ENCODE measurements around the gene ZNF683.

- TF ChIP-seq CTCF (conservative IDR thresholded peaks at IDR 0.05; ENCODE audit: low read depth in 2 of 2) (no peak), EZH2phosphoT487 (IDR thresholded peaks at IDR 0.05; ENCODE audit: unreplicated experiment) (no peak), ZNF114 (CRISPR knock-in tag; IDR thresholded peaks at IDR 0.05) (no peak), ZNF462 (CRISPR knock-in tag; IDR thresholded peaks at IDR 0.05) (no peak), EZH2 (IDR thresholded peaks at IDR 0.05; ENCODE audit: low read depth, unreplicated experiment) (no peak), POLR2AphosphoS5 (IDR thresholded peaks at IDR 0.05; ENCODE audit: low read depth) (no peak), ETS1 (IDR thresholded peaks at IDR 0.05) (no peak), STAT1 (IDR thresholded peaks at IDR 0.05; ENCODE audit: unreplicated experiment) (no peak)
Measured at GRCh38 chr1:26368486-26368885, 4.1 kb downstream of the ZNF683 start.
